ENCODE results near the gene MACROD2. TPM values are rescaled to one million over a fixed set of nuclear protein-coding genes. Genes with fewer than 3 reads are reported as not detected.

The MACROD2 gene
- total and polyA plus RNA-seq, 2 experiments from 2014 or later, result 2.8 to 4.3 TPM

GRCh38 chr20:15739035-15739434 is 1743.7 kb downstream of the MACROD2 start:
- no peak for DNase-seq (ENCODE audit: low spot score)
- Histone ChIP-seq H3F3A (replicated peaks; ENCODE audit: low read depth) (no peaks in the 10 kb centered on the region), H3K4me2 (no peak overlapping the region), H3K27me3 (ENCODE audit: insufficient read depth) (no peaks in the 10 kb centered on the region), H3K4me3 (no peak overlapping the region), H4K20me1 (replicated peaks; ENCODE audit: insufficient read depth) (no peaks in the 10 kb centered on the region), H3K27ac (ENCODE audit: low read depth) (no peak overlapping the region), H3K36me3 (ENCODE audit: insufficient read depth) (no peaks in the 10 kb centered on the region), H2AFZ (no peak overlapping the region), H3K79me2 (replicated peaks; ENCODE audit: insufficient read depth) (no peaks in the 10 kb centered on the region), H3K9me2 (ENCODE audit: insufficient read depth) (0 out of 2 replicates have a peak, but pooled peaks cover 4% of the 10 kb centered on the region), H3K4me1 (ENCODE audit: insufficient read depth) (no peaks in the 10 kb centered on the region)
- no peaks in the 10 kb centered on the region for H3K27me3 Mint-ChIP-seq (ENCODE audit: insufficient read depth, low read depth, poor library complexity)
- ATAC-seq, result no peak
- TF ChIP-seq JUNB (IDR thresholded peaks at IDR 0.05; ENCODE audit: unreplicated experiment) (no peak), POLR2AphosphoS5 (IDR thresholded peaks at IDR 0.05; ENCODE audit: low read depth) (no peak), EZH2 (IDR thresholded peaks at IDR 0.05; ENCODE audit: low read depth, unreplicated experiment) (no peak), CREB1 (CRISPR knock-in tag; IDR thresholded peaks at IDR 0.05; ENCODE audit: low read depth) (no peak), ETS1 (IDR thresholded peaks at IDR 0.05) (no peak), NANOG (IDR thresholded peaks at IDR 0.05; ENCODE audit: borderline replicate concordance) (no peak), STAT1 (IDR thresholded peaks at IDR 0.05; ENCODE audit: unreplicated experiment) (no peak), ZNF114 (CRISPR knock-in tag; IDR thresholded peaks at IDR 0.05) (no peak), EZH2phosphoT487 (IDR thresholded peaks at IDR 0.05; ENCODE audit: unreplicated experiment) (no peak), ZNF462 (CRISPR knock-in tag; IDR thresholded peaks at IDR 0.05) (no peak)
- TF ChIP-seq, protein P1, sequence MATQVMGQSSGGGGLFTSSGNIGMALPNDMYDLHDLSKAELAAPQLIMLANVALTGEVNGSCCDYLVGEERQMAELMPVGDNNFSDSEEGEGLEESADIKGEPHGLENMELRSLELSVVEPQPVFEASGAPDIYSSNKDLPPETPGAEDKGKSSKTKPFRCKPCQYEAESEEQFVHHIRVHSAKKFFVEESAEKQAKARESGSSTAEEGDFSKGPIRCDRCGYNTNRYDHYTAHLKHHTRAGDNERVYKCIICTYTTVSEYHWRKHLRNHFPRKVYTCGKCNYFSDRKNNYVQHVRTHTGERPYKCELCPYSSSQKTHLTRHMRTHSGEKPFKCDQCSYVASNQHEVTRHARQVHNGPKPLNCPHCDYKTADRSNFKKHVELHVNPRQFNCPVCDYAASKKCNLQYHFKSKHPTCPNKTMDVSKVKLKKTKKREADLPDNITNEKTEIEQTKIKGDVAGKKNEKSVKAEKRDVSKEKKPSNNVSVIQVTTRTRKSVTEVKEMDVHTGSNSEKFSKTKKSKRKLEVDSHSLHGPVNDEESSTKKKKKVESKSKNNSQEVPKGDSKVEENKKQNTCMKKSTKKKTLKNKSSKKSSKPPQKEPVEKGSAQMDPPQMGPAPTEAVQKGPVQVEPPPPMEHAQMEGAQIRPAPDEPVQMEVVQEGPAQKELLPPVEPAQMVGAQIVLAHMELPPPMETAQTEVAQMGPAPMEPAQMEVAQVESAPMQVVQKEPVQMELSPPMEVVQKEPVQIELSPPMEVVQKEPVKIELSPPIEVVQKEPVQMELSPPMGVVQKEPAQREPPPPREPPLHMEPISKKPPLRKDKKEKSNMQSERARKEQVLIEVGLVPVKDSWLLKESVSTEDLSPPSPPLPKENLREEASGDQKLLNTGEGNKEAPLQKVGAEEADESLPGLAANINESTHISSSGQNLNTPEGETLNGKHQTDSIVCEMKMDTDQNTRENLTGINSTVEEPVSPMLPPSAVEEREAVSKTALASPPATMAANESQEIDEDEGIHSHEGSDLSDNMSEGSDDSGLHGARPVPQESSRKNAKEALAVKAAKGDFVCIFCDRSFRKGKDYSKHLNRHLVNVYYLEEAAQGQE (IDR thresholded peaks at IDR 0.05; ENCODE audit: unreplicated experiment), result no peak
- no peaks in the 10 kb centered on the region for H3K36me3 Mint-ChIP-seq (ENCODE audit: low read depth)
- H3K9me3 Mint-ChIP-seq, result no peaks in the 10 kb centered on the region
- H3K4me1 Mint-ChIP-seq, result peaks cover 8% of the 10 kb centered on the region
- H3K4me3 Mint-ChIP-seq, result no peak overlapping the region
- H3K27ac Mint-ChIP-seq, result no peak overlapping the region

Measured in GM23338 (cell line).